Inflammatory macrophage (primary cell): ENCODE measurements around the gene RBM20.
A peak's percentile ranks its signal among the peaks of the same experiment; 100 is the strongest.

Experiments used
- DNase-seq, 2 donors: peaks; one replicate each; pipeline ENCODE4 v3.0.0-alpha.2; 2020 to 2022

RBM20 gene

DNA sequence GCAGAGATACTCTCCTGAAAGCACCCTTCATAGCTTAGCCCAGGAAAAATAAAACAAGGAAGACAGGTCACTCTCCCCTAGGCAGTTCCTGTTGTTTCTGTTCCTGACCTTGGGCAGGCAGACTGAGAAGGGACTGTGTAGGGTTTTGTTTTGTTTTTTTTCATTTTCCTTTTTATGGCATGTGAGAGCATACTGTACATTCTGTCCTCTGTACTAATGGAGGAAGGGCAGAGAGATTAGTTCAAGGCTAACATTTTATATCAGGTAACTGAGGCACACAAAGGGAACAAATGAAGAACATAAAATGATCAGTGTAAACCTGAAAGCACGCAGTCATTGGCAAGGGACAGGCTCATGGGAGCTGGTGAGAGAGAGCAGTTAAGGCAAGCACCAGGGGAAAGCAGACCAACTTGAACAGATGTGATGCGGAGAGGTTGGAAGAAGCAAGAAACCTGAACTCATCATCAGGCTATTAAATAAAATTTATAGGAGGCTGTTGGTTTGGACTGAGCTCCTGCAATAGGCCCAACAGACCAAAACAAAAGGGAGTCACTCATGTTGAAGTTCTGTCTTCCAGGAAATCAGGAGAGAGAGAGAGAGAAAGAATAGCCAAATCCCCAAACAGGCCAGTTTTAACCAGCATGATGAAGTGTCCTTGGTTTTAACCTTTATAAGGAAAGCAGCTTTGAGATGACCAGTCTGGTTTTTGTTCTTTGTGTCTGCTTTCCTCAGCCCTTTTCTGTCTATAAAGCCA is 193.5 kb downstream of the RBM20 start:
- DNase-seq = no peak

DNA sequence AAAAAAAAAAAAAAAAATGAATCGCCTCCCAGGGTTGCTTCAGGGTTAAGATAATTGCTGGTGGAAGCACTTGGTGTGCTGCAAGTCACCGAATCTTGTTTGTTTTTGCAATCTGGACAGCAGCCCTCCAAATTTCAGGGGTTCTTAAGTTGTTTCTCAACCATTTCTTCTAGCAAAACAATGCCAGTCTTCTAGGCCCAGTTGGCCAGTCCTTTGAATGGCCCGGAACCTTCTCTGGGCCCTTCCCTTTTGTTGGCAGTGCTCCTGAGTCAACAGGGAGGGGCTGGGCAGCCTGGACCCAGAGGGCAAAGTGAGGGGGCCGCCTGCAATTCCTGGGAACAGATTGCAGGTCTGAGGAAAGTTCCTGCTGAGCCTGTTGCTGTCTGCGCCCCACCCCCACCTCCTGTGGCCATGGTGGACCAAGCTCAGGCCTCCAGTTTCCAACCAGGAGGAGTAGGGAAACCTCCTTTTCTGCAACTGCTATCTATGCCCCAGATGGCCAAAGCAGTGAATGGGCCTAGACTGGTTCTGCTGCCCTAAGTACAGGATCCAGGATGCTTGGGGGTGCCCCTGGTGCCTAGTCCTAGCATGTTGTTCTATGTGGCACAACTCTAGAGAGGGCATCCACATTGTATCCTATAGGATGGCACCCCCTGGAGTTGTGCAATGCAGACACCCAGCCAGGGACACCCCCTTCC is 196.2 kb downstream of the RBM20 start:
- no peak for DNase-seq

DNA sequence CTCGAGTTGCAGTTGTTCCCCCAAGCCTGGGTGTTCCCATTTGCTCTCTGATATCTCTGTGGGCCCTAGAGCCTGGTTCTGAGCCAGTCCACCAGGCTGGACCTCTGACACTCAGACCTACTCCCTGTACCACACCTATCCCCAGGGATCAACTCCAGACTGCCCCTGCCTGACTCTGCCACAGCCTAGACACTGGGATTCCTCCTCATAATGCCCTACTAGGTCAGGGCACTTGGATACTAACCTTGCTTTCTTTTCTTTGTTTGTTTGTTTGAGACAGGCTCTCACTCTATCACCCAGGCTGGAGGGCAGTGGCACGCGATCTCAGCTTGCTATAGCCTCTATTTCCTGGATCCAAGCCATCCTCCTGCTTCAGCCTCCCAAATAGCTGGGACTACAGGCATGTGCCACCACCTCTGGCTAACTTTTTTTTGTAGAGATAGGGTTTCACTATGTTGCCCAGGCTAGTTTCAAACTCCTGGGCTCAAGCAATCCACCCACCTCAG is 196.8 kb downstream of the RBM20 start:
- no peak for DNase-seq

DNA sequence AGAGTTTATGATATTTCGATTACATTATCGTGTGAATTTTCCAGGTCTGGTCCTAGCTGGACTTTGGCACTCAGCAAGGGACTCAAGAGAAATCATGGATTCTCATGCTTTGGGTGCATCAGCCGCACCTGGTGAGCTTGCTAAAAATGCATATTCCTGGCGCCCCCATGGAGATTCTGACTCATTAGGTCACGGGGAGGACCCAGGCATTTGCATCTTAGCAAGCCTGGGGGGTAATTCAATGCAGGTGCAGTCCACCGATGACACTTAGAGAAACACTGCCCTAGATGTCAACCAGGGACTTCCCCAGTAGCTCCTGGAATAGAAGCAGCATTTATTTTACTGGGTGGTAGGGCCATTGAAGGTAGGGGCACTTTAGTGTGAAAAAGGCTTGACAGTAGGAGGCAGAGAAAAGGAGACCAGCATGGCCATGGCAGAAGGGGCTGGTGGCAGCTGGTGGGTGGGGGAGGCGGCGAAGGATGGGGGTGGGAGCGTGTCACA is 197.7 kb downstream of the RBM20 start:
- DNase-seq = no peak

DNA sequence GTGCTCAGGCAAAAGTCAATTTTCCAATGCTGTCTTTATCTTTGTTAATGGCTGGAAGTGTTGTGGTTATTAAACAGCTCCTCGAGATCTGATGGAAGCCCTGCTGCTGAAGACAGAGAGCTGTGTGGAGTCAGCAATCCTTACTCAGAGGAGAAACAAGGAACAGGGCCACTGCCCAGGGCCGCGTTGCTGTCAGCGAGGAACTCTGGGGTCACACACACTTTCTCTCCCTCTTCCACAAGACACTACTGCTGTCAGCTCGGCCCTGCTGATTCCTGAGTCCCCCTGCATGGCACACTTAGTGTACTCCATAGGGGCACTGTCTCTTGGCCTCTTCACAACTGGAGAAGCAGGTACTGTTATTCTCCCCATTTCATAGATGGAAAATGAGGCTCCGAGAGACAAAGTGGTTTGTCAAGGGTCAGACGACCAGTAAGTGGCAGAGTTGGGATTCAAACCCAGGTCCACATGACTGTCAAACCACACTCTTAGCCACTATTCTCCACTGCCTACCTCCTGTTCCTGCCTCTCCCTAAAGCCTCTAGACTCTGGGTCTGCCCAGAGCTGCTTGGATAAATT is 198.3 kb downstream of the RBM20 start:
- DNase-seq = peak in 1 of 2 donors; percentile 32

DNA sequence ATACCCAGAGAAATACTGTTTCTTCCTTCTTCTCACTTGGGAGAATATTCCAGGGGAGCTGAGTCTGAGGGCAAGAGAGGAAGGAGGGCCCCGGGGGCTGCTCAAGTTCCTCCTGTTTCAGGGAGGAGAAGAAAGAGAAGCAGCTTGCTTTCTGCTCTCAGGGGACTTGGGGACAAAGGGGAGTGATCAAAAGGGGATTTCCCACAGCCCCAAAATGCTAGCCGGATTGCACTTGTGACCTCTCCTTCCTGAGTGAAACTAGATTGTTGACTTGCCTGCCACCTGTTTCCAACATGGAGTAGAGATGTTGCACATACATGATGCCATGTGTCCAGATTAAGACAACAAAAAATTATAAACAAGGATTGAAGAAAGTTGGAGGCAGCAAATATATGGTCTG is 198.9 kb downstream of the RBM20 start:
- peak; percentile 55 to 70 for DNase-seq

DNA sequence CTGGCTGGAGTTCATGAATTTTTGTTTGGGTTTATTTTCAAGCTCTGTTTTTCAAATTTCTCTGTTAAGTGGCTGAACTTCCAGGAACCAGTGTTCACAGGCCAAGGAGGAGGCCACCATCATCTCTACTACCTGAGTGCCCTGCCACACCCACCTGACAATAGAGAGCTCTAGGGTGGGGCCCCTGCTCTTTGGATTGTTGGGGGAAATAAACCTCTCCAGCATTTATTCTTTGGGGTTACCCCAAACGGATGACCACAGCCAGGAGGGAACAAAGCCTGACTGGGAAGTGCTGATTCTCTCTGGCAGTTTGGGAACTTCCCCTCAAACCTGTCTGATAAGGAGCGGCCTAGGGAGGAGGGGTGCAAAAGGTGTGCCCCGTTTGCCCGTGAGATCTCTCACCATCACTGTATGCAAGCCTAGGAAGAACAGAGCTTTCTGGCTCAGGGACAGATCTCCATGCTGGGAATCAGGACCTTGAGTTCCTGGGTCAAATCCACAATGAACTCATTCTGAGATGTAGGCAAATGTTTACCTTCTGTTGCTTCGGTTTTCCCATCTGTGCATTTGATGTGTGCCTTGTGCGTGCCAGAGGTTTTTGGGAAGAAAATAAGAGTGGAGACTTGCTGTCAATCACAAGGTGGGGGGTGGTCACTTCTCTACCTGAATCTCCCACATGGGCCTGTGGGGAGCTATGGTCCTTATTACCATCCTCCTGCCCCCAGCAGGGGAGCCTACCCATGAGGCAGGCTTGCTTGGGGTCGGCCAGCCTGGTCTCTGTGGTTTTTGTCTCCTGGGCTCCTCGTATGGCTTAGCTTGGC is 199.9 kb downstream of the RBM20 start:
- DNase-seq = no peak

DNA sequence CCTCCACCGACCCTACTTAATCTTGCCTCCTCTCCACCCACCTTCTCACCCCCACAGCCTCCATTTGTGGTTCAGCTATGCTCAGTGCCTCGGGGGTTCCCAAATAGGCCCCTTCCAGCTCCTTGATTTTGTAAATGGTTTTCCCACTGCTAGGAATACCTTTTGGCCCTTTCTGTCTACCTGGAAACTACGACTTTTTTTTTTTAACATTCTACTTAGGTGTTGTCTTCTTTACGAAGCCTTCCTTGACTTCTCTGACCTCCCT is 200.4 kb downstream of the RBM20 start:
- DNase-seq = no peak

DNA sequence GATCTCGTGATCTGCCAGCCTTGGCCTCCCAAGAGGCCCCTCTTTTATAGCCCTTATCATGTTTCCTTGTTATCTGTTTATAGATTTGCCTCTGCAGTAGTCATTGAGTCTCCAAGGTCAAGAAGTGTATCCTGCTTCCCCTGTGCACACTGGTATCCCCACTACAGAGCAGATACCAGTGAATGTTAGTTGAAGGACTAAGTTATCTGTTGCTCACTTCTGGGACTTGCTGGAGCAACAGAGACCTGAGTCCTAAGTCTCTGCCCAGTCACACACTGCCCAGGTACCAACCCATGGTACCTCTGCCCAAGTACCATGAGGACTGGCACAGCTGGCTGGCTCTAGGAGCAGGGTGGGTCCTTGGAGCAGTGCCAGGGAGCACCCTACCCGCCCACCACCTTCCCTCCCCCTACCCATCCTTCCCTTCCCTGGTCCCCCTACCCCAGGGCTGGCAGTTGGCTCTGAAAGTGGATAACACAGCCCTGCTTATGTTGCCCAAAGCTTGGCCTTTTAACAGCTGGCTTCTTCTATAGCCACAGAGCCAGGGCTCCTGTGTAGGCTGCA is 201.1 kb downstream of the RBM20 start:
- no peak for DNase-seq

DNA sequence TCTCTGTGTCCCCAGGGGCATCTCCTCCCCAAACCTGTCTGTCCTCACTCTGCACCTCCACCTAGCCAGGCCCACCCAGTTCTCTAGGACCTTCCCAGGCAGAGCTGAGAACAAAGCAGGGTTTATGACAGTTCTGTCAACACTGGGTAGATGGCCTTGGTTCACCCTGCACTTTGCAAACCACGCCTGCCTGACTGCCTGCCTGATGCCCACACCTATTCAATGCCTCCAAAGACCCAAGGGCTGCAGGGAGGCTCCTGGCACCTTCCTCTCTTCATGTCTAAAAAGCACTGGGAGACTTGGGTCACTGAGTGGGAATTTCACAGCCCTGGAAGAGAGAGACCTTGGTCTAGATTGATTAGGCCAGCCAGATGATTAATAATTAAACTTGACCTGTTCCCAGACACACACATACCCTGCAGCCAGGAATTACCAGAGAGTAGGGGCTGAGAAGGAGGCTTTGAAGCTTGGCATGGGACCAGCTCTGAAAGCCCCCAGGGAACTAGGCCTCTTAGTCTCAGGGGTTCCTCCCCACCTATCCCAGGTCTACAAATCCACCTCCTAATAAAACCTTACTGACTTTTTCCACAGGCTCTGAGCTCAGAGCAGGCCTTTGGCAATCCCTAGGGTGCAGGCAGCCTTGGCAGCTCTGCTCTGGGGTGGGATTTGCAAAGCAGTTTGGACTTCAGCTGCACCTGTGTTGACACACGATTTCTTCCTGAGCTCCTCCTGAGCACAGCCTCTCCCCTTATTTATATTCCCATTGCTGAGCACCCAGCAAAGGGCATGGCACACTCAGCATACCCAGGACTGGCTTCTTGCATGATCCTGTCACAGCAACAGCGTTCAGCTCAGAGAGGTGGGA is 201.9 kb downstream of the RBM20 start:
- DNase-seq = no peak

DNA sequence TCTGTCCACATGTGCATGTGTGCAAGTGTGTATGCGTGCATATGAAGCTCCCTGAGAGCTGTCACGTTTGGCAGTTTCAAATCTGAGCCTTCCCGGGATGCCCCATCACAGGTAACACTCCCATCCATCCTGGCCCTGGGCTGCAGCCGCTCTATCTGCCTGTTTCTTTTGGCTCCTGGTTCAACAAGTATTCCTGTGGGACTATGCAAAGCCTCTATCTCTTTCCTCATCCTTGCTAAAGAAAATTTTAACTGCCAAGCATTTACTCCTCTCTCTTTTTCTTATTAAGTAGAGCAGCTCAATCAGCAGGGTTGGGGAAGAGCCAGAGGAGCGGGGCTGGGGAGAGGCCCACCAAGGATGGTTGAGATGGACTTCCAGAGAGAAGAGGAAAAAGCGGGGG is 203.2 kb downstream of the RBM20 start:
- no peak for DNase-seq

DNA sequence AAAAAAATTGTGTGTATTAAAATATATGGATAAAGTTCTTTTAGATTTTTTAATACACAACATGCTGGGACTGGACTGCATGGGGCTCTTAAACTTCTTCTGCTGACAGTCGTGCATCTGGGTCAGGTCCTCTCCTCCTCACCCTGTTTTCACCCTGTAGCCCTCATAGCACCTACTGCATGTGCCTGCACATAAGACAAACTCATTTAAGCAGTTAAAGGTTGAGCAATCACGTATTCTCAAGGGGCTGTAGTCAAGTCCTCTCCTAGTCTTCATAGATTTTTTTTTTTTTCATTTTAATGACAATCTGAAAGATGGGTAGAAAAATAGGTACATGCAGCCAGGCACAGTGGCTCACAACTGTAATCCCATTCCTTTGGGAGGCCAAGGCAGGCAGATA is 204.0 kb downstream of the RBM20 start:
- DNase-seq = no peak

DNA sequence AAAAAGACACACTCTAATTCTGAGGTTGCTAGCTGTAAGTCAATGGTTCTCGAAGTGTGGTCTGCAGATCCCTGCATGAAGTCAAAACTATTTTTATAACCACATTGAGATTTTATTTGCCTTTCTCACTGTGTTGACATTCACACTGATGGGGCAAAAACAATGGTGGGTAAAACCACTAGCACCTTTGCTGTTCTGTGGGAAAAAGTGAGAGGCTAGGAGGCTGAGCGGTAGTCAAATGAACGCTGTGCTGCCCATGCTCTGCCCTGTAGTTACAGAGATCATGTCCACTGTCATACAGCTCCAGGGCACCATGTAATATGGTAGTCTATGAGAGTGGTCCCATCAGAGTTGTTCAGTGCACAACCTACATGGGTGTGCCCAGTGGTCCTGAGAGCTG is 206.0 kb downstream of the RBM20 start:
- no peak for DNase-seq

DNA sequence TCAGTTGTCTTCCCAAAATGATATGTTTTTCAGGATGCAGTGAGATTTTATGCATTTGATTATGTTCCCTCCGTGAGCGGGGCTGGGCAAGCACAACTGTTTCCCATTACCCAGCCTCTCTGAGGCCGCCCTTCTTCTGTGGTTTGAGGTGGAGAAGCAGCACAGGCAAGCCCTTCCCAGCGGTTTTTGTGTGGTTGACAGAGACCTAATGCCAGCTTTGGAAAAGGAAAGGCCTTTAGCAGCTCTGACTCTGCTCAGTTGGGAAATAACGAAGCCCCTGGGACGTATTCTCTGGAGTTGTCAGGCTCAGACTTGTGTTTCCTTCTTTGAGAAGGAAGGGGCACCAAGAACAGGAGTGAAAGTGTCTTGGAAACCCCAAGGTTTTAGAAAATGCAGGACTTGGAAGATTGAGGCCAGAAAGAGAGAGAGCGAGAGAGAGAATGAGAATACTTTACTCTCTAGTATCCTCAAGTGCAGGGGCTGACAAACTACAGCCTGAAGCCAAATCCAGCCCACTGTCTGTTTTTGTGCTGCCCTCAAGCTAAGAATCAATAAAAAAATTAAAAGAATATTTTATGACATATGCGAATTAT is 207.0 kb downstream of the RBM20 start:
- DNase-seq = no peak

DNA sequence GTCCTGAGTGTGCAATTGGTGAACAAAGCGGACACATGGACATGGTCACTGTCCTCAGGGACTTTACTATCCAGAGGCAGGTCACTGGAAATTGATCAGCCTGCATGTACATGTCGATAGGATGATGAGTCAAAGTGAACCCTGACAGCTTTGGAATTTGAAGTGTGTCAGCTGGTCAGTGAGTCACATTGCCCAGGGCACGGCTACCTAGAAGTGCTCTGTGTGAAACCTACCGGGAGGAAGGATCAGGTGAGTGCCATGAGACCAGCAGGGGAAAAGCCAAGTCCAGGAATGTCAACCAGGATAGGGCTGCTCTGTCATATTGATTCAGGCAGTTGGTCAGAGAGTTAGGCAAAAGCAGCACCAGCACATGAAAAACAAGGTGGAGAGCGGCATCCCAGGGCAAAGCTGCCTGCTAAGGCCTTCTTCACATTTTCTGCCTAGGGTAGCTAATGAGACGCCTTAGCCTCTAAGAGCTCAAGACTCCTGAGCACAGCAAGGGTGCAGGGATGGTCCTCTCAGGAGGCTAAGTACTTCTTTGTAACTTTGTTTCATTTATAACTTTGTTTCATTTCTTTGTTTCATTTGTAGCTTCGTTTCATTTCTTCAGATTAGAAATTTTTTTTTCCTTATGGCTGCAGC is 208.2 kb downstream of the RBM20 start:
- no peak for DNase-seq

DNA sequence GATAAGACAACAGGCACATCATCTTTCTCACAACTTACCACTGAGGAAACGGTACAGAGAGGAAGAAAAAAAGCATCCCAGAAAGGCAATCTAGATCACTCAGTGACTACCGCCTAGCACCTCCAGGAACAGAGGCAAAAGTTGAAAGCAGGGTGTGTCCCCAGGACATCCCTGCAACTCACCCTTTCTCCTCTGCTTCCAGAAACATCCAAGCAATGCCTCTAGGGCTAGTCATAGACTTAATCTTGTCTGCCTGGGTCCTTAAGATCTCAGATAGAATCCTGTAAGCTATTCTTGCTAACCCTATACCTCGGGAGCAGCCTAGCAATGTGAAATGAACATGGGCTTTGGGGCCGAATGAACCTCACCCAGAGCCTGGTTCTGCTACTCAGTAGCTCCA is 208.8 kb downstream of the RBM20 start:
- DNase-seq = no peak

DNA sequence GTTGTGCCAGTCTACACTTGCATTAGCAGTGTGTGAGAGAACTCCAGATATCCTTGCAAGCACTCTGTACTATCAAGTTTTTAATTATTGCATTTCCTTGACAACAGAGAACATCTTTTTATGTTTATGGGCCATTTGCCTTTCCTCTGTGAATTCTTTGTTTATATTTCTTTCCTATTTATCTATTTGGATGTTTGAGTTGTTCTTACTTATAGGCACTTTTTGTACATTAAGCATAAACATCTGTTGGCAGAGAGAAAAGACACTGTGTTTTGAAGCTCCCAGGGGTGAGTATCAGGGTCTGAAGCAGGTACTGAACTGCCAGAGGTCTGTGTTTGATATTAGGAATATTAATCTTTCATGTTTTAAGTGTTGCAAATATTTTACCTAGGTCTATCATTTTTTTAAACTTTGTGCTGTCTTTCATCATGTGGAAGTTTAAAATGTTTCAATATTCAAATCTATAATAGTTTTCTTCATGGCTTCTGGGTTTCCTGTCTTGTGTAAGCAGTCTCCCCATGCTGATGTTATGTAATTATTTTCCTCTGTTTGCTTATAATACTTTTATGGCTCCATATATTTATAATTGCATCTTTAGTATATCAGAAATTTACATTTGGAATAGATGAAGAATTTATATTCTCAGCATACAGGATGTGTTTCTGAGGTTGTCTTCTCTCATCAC is 209.9 kb downstream of the RBM20 start:
- DNase-seq = peak in 1 of 2 donors; percentile 52

DNA sequence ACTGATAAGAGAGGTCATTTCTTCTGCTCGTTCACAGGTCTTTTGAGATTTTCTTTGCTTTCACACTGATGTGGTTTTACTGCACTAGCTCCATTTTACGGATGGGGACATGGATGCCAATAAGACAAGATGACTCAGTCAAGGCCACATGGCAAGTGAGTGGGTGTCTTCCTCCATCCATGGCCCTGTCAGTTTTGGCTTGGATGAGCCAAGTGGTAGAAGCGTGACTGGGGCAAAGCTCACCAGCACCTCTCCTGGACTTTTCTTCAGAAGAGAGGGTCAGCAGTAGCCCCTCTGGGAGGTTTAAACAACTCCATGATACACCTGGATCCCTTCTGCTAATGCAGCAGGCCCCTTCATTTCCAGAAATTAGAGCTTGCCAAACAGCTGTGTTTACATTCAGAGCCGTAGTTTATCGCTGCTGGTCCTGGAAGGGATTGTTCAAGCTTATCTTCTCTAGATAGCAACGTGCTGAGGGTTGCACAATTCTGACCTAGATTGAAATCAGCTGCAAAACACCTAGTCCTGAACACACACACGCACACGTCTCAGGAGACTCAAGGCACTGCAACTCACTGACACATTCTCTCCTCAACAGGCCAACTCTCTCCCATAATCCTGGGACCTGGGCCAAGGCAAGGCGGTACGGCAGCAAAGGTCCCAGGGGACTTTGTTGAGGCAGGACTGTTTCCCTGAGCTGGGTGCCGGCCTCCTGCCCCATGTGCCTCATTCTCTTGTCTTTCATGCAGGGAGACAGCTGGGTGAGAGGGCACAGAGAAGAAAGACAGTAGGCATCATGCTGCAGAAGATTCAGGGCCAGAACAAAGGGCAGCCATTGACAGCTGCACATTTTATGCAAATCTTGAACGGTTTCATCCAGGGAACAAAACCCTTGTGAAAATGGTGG is 213.4 kb downstream of the RBM20 start:
- DNase-seq = peak; percentile 68 to 86
